ENCODE results near the gene KCNG4.

The KCNG4 gene

GRCh38 chr16:84262939-84263338 is 23.1 kb upstream of the KCNG4 start:
- no peak for DNase-seq (ENCODE audit: low read depth)

GRCh38 chr16:84262031-84262430 is 22.2 kb upstream of the KCNG4 start:
- no peak for DNase-seq (ENCODE audit: low read depth)

GRCh38 chr16:84260766-84261554 is 21.1 kb upstream of the KCNG4 start:
- no peak for DNase-seq (ENCODE audit: low read depth)

GRCh38 chr16:84259691-84260090 is 19.9 kb upstream of the KCNG4 start:
- DNase-seq (ENCODE audit: low read depth), result no peak

GRCh38 chr16:84258266-84258665 is 18.5 kb upstream of the KCNG4 start:
- no peak for DNase-seq (ENCODE audit: low read depth)

- DNase-seq (ENCODE audit: low read depth), result no peak
Observed at GRCh38 chr16:84255050-84255810, 15.4 kb upstream of the KCNG4 start.

GRCh38 chr16:84254062-84254461 is 14.2 kb upstream of the KCNG4 start:
- DNase-seq (ENCODE audit: low read depth), result no peak

GRCh38 chr16:84253173-84253572 is 13.4 kb upstream of the KCNG4 start:
- DNase-seq (ENCODE audit: low read depth), result no peak

- DNase-seq (ENCODE audit: low read depth), result no peak
Observed at GRCh38 chr16:84252184-84252583, 12.4 kb upstream of the KCNG4 start.

GRCh38 chr16:84247844-84248243 is 8.0 kb upstream of the KCNG4 start:
- no peak for DNase-seq (ENCODE audit: low read depth)

- DNase-seq (ENCODE audit: low read depth), result no peak
Observed at GRCh38 chr16:84247331-84247730, 7.5 kb upstream of the KCNG4 start.

- no peak for DNase-seq (ENCODE audit: low read depth)
Observed at GRCh38 chr16:84246679-84247077, 6.9 kb upstream of the KCNG4 start.

GRCh38 chr16:84245956-84246678 is 6.3 kb upstream of the KCNG4 start:
- DNase-seq (ENCODE audit: low read depth), result no peak

- DNase-seq (ENCODE audit: low read depth), result no peak
Observed at GRCh38 chr16:84244728-84245127, 4.9 kb upstream of the KCNG4 start.

GRCh38 chr16:84243732-84244131 is 3.9 kb upstream of the KCNG4 start:
- DNase-seq (ENCODE audit: low read depth), result no peak

GRCh38 chr16:84242839-84243238 is 3.0 kb upstream of the KCNG4 start:
- no peak for DNase-seq (ENCODE audit: low read depth)

- DNase-seq (ENCODE audit: low read depth), result no peak
Observed at GRCh38 chr16:84241778-84242177, 2.0 kb upstream of the KCNG4 start.

GRCh38 chr16:84240455-84240854 is 643 bp upstream of the KCNG4 start:
- DNase-seq (ENCODE audit: low read depth), result no peak

- DNase-seq (ENCODE audit: low read depth), result no peak
Observed at GRCh38 chr16:84239141-84239769, 557 bp downstream of the KCNG4 start.

GRCh38 chr16:84237994-84238750 is 1.6 kb downstream of the KCNG4 start:
- DNase-seq (ENCODE audit: low read depth), result no peak

- no peak for DNase-seq (ENCODE audit: low read depth)
Observed at GRCh38 chr16:84236671-84237070, 3.1 kb downstream of the KCNG4 start.

All from activated T-cell treated with anti-CD3 and anti-CD28 coated beads for 24 hours (primary cell).